ENCODE results near the gene LYAR. TPM values are rescaled to one million over a fixed set of nuclear protein-coding genes. Genes with fewer than 3 reads are reported as not detected.

Gene LYAR
- total RNA-seq: 5.0 and 6.0 TPM in 2 replicates

GRCh38 chr4:4289941-4290850, at the start of gene LYAR, which contains the start of gene ZBTB49:
TSS of gene LYAR (minus strand) at chr4:4290154. CDS start at chr4:4283742, 6,412 bp downstream.
TSS of gene ZBTB49 (plus strand) at chr4:4290251. CDS start at chr4:4299946, 9,695 bp downstream.

GRCh38 chr4:4248029-4248884, 41.7 kb downstream of the LYAR start, which contains the start of gene TMEM128:
TSS of gene TMEM128 (minus strand) at chr4:4248223. CDS start at chr4:4248202, 21 bp downstream.

GRCh38 chr4:4226606-4227438, 63.1 kb downstream of the LYAR start, which contains the start of gene OTOP1:
TSS of gene OTOP1 (minus strand) at chr4:4226929. CDS start at chr4:4226864, 65 bp downstream.

Other genes with a start within 250 kb of the LYAR start
- gene OTOP1, start 63.2 kb downstream of the LYAR start, total RNA-seq: not detected in 2 replicates
- 20.9 and 29.9 TPM in 2 replicates for gene TMEM128, start 41.9 kb downstream of the LYAR start, total RNA-seq
- gene ZBTB49, start 97 bp upstream of the LYAR start, total RNA-seq: 2.5 and 3.7 TPM in 2 replicates
- gene NSG1, start 96.9 kb upstream of the LYAR start, total RNA-seq: 0.17 and 2.0 TPM in 2 replicates

Measured in bronchial smooth muscle cell (primary cell).